Measurements from ENCODE around the gene LDLRAP1. TPM values are rescaled to one million over a fixed set of nuclear protein-coding genes. Genes with fewer than 3 reads are reported as not detected.

The LDLRAP1 gene
- total and polyA plus RNA-seq, 11 donors: 9.0 to 17.4 (median 13.3) TPM

DNA sequence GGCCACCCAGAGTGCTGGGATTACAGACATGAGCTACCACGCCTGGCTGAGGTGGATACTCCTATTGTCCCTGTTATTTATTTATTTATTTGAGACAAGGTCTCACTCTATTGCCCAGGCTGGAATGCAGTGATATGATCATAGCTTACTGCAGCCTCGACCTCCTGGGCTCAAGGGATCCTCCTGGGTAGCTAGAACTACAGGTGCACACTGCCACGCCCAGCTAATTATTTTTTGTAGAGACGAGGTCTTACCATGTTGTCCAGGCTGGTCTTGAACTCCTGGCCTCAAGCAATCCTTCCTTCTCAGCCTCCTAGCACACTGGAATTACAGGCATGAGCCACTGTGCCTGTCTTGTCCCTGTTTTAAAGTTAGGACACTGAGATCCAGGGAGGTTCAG is 5.2 kb downstream of the LDLRAP1 start:
- no peak for TF ChIP-seq POLR2A (IDR thresholded peaks at IDR 0.05)
- TF ChIP-seq, protein P1, sequence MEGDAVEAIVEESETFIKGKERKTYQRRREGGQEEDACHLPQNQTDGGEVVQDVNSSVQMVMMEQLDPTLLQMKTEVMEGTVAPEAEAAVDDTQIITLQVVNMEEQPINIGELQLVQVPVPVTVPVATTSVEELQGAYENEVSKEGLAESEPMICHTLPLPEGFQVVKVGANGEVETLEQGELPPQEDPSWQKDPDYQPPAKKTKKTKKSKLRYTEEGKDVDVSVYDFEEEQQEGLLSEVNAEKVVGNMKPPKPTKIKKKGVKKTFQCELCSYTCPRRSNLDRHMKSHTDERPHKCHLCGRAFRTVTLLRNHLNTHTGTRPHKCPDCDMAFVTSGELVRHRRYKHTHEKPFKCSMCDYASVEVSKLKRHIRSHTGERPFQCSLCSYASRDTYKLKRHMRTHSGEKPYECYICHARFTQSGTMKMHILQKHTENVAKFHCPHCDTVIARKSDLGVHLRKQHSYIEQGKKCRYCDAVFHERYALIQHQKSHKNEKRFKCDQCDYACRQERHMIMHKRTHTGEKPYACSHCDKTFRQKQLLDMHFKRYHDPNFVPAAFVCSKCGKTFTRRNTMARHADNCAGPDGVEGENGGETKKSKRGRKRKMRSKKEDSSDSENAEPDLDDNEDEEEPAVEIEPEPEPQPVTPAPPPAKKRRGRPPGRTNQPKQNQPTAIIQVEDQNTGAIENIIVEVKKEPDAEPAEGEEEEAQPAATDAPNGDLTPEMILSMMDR (IDR thresholded peaks at IDR 0.05): no peak
- 70 to 89% (median 80%) methylated on average over 4 of the region's 4 CpGs for WGBS, 4 donors
- peak overlapping the region in 11 of 12 donors; percentile 62 to 95 (median 76) for H3K27ac ChIP-seq
- no peak overlapping the region for H3K4me3 ChIP-seq
- no peak for DNase-seq
- H3K36me3 ChIP-seq: no peaks in the 10 kb centered on the region
- no peaks in the 10 kb centered on the region for H3K27me3 ChIP-seq
- intact Hi-C loops (cut with DNase I): loop anchor here in 2 of 10 donors (5.0 to 10.0 kb wide), 2 partner anchors 64 to 146 kb away; no protein-coding TSS in a partner anchor
- no peaks in the 10 kb centered on the region for H3K9me3 ChIP-seq
- peaks cover 11 to 94% (median 76%) of the 10 kb centered on the region in 12 donors for H3K4me1 ChIP-seq
- ATAC-seq: no peak

DNA sequence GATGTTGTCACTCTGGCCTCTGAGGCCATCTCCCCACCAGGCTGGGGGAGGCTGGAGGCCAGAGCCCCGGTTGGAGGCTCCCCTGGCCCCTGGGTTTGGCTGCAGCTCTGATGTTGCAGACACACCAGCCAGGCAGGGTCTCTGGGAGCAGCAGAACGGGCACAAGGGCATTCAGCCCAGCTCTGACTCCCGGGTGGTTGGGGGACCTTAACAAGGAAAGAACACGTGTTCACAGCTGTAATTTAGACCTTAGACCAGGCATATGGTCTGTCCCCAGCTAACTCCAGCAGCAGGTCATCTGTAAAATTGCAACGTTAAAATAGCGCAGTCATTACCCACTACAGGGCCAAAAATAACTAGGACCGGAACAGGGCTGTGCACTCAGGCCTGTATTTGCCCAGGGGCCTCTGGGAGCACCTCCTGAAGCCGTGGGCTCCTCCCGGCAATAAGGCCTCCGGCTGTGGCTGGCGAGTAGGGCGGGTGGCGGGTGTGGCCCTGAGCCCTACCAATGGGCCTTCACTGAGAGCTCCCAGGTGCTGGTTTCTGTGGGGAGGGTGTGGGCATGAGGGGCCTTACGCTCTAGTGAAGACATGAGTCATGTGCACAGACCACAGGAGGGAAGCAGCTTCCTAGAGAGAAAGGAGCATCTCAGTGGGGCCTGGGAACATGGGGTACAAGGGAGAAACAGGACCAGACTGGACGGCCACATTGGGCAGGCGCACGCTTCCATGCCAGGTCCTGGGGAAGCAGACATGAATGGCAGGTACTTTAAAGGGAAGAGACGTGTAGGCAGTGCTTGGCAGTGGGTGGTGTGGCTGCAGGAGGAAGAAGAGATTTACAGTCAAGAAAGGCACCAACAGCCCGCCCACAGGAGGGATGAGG is 6.1 kb downstream of the LDLRAP1 start:
- peak overlapping the region in 11 of 12 donors; percentile 62 to 95 (median 76) for H3K27ac ChIP-seq
- WGBS, 4 donors: 25 to 37% (median 34%) methylated on average over 19 of the region's 19 CpGs
- DNase-seq (peak; percentile 54 to 74 (median 60)), ATAC-seq (peak; percentile 50 to 85 (median 82))
- H3K27me3 ChIP-seq: no peaks in the 10 kb centered on the region
- intact Hi-C loops (cut with DNase I): loop anchor here in 3 of 10 donors (5.0 to 10.0 kb wide), 3 partner anchors 58 to 145 kb away; no protein-coding TSS in a partner anchor
- H3K4me1 ChIP-seq: peaks cover 11 to 97% (median 78%) of the 10 kb centered on the region in 12 donors
- no peak for TF ChIP-seq POLR2A (IDR thresholded peaks at IDR 0.05)
- TF ChIP-seq, protein P1 (IDR thresholded peaks at IDR 0.05): no peak
- peak overlapping the region in 2 of 12 donors; percentile 0 to 11 for H3K4me3 ChIP-seq
- no peaks in the 10 kb centered on the region for H3K9me3 ChIP-seq
- H3K36me3 ChIP-seq: peaks cover 0 to 4% (median 0%) of the 10 kb centered on the region in 9 donors

DNA sequence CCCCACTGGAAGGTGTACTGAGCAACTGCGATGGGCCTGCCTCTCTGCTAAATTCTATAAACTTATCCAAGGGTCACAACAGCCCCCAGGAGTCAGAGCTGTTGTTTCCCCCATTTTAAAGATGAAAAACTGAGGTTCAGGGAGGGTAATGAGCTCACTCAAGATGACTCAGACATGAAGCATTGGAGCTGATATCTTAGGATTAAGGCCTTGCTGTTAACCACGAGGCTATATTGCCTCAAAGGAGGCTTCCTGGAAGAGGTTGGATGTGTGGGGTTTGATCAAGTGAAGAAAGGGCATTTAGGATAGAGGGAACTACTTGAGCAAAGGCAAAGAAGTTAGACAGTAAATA is 6.7 kb downstream of the LDLRAP1 start:
- peaks cover 0 to 10% (median 0%) of the 10 kb centered on the region in 9 donors for H3K36me3 ChIP-seq
- no peaks in the 10 kb centered on the region for H3K9me3 ChIP-seq
- no peaks in the 10 kb centered on the region for H3K27me3 ChIP-seq
- intact Hi-C loops (cut with DNase I): loop anchor here in 1 of 10 donors (5.0 kb wide), 1 partner anchor 57 kb away; no protein-coding TSS in a partner anchor
- DNase-seq: peak in 1 of 5 donors; percentile 37
- peak in 1 of 4 donors; percentile 11 for ATAC-seq
- 59 to 64% (median 62%) methylated on average over 2 of the region's 2 CpGs for WGBS, 4 donors
- no peak overlapping the region for H3K4me3 ChIP-seq
- H3K27ac ChIP-seq: peak overlapping the region in 11 of 12 donors; percentile 62 to 95 (median 76)
- TF ChIP-seq POLR2A (IDR thresholded peaks at IDR 0.05): no peak
- TF ChIP-seq, protein P1 (IDR thresholded peaks at IDR 0.05): no peak
- peaks cover 11 to 96% (median 77%) of the 10 kb centered on the region in 12 donors for H3K4me1 ChIP-seq

Data from heart left ventricle (tissue), 16 donors.